Peyer's patch (tissue), 4 donors: ENCODE data around the gene RNU6-8. TPM values are rescaled to one million over a fixed set of nuclear protein-coding genes. Genes with fewer than 3 reads are reported as not detected.

Source experiments
- DNase-seq, 3 donors: peaks; one replicate each; pipeline ENCODE4 v3.0.0-alpha.2; 2017 to 2019
- H3K27ac ChIP-seq, 4 donors: fragments of 200-600 bp; sonication (generic); one replicate each; pipeline ENCODE4 v1.5.1; 2016 to 2019
- H3K27me3 ChIP-seq, 2 donors: fragments of 200-600 bp; sonication (generic); one replicate each; pipeline ENCODE4 v1.5.1; 2019
- H3K36me3 ChIP-seq, 3 donors: fragments of 200-600 bp; sonication (generic); one replicate each; pipeline ENCODE4 v1.5.1; 2016 to 2019
- H3K4me1 ChIP-seq, 4 donors: fragments of 200-600 bp; sonication (generic); one replicate each; pipeline ENCODE4 v1.5.1; 2016 to 2019
- H3K4me3 ChIP-seq, 4 donors: fragments of 200-600 bp; sonication (generic); 1 replicate in 3 of 4; 2 replicates in 1 of 4; pipeline ENCODE4 v1.5.1; 2016 to 2019; ENCODE audit warnings: mild to moderate bottlenecking in 1 of 4
- H3K9me3 ChIP-seq, 4 donors: fragments of 200-600 bp; sonication (generic); one replicate each; pipeline ENCODE4 v1.5.1; 2016 to 2019; ENCODE audit warnings: mild to moderate bottlenecking in 1 of 4
- CTCF ChIP-seq, 6 experiments: fragments of 450-650 bp in 4 of 6; fragments of 200-600 bp in 2 of 6; sonication (generic) in 1 of 6; IDR thresholded peaks; one replicate each; pipeline ENCODE4 v1.5.1; 2017 to 2019; ENCODE audit warnings: antibody characterized with exemption in 6 of 6, mild to moderate bottlenecking in 3 of 6, moderate library complexity in 1 of 6
- POLR2A ChIP-seq, 2 donors: fragments of 450-650 bp; IDR thresholded peaks; one replicate each; pipeline ENCODE4 v1.5.1; 2017; ENCODE audit warnings: antibody characterized with exemption in 2 of 2, mild to moderate bottlenecking in 2 of 2, moderate library complexity in 2 of 2
- total RNA-seq, 4 donors: library from RNA; depleted of rRNA; stranded (reverse); fragments of >200 nt; gene quantifications; one replicate each; pipeline ENCODE4 v1.1.0, GENCODE V29; 2016

Gene RNU6-8
- total RNA-seq, 4 donors from 2014 or later, result not detected

- H3K4me3 ChIP-seq, result peak overlapping the region; percentile 61 to 72 (median 66)
- H3K27ac ChIP-seq, result peak overlapping the region; percentile 82 to 91 (median 88)
- DNase-seq, result no peak
- H3K27me3 ChIP-seq, result no peaks in the 10 kb centered on the region
- no peaks in the 10 kb centered on the region for H3K9me3 ChIP-seq
- TF ChIP-seq POLR2A (IDR thresholded peaks at IDR 0.05), result no peak
- peak in 2 of 6 experiments; percentile 7 to 11 for TF ChIP-seq CTCF (IDR thresholded peaks at IDR 0.05)
- H3K4me1 ChIP-seq, result peaks cover 0 to 15% (median 0%) of the 10 kb centered on the region in 4 donors
- H3K36me3 ChIP-seq, result no peaks in the 10 kb centered on the region
Observed at GRCh38 chr14:32200368-32201192, 2.5 kb downstream of the RNU6-8 start.

GRCh38 chr14:32197919-32198318, 5.2 kb downstream of the RNU6-8 start:
- TF ChIP-seq POLR2A (IDR thresholded peaks at IDR 0.05), result no peak
- no peak for TF ChIP-seq CTCF (IDR thresholded peaks at IDR 0.05)
- no peaks in the 10 kb centered on the region for H3K27me3 ChIP-seq
- H3K27ac ChIP-seq, result no peak overlapping the region
- no peaks in the 10 kb centered on the region for H3K9me3 ChIP-seq
- H3K36me3 ChIP-seq, result no peaks in the 10 kb centered on the region
- DNase-seq, result no peak
- H3K4me1 ChIP-seq, result peaks cover 0 to 15% (median 0%) of the 10 kb centered on the region in 4 donors
- H3K4me3 ChIP-seq, result no peak overlapping the region

- peaks cover 0 to 4% (median 0%) of the 10 kb centered on the region in 4 donors for H3K4me1 ChIP-seq
- no peaks in the 10 kb centered on the region for H3K9me3 ChIP-seq
- H3K27ac ChIP-seq, result no peak overlapping the region
- no peaks in the 10 kb centered on the region for H3K27me3 ChIP-seq
- DNase-seq, result no peak
- H3K4me3 ChIP-seq, result no peak overlapping the region
- H3K36me3 ChIP-seq, result no peaks in the 10 kb centered on the region
- TF ChIP-seq POLR2A (IDR thresholded peaks at IDR 0.05), result no peak
- no peak for TF ChIP-seq CTCF (IDR thresholded peaks at IDR 0.05)
Observed at GRCh38 chr14:32195636-32196035, 7.4 kb downstream of the RNU6-8 start.

GRCh38 chr14:32193532-32193931, 9.5 kb downstream of the RNU6-8 start:
- TF ChIP-seq POLR2A (IDR thresholded peaks at IDR 0.05) (no peak), CTCF (IDR thresholded peaks at IDR 0.05) (no peak)
- Histone ChIP-seq H3K36me3 (no peaks in the 10 kb centered on the region), H3K4me1 (no peaks in the 10 kb centered on the region), H3K9me3 (no peaks in the 10 kb centered on the region), H3K27me3 (no peaks in the 10 kb centered on the region), H3K4me3 (no peak overlapping the region), H3K27ac (no peak overlapping the region)
- no peak for DNase-seq

GRCh38 chr14:32192712-32193373, 10.2 kb downstream of the RNU6-8 start:
- no peak overlapping the region for H3K4me3 ChIP-seq
- no peak for TF ChIP-seq POLR2A (IDR thresholded peaks at IDR 0.05)
- TF ChIP-seq CTCF (IDR thresholded peaks at IDR 0.05), result no peak

More at GRCh38 chr14:32192712-32193373, 10.2 kb downstream of the RNU6-8 start:
- no peaks in the 10 kb centered on the region for H3K27me3 ChIP-seq
- no peak overlapping the region for H3K27ac ChIP-seq
- no peaks in the 10 kb centered on the region for H3K9me3 ChIP-seq
- H3K36me3 ChIP-seq, result no peaks in the 10 kb centered on the region
- DNase-seq, result no peak
- H3K4me1 ChIP-seq, result no peaks in the 10 kb centered on the region
